NCI-H524 (cell line): ENCODE results near the gene NSMCE1.

Experiments
- DNase-seq, 2 experiments: peaks; one replicate each; lab custom pipeline; 2025; lab: John Stamatoyannopoulos, UW

Gene NSMCE1

GRCh38 chr16:27268376-27269299, at the start of gene NSMCE1:
Gene NSMCE1 (minus strand): TSS chr16:27268772. CDS start chr16:27257570, 11,202 bp downstream.
- peak; percentile 93 to 98 for DNase-seq

GRCh38 chr16:27317738-27318391, 49.3 kb upstream of the NSMCE1 start:
- no peak for DNase-seq

- no peak for DNase-seq
These were observed 48.7 kb upstream of the NSMCE1 start for GRCh38 chr16:27317320-27317719.

GRCh38 chr16:27316038-27316680, 47.6 kb upstream of the NSMCE1 start:
- no peak for DNase-seq

- DNase-seq: no peak
These were observed 46.9 kb upstream of the NSMCE1 start for GRCh38 chr16:27315333-27316037.

- DNase-seq: no peak
These were observed 46.4 kb upstream of the NSMCE1 start for GRCh38 chr16:27314986-27315332.

GRCh38 chr16:27314161-27314723, 45.7 kb upstream of the NSMCE1 start:
- no peak for DNase-seq

- no peak for DNase-seq
These were observed 45.0 kb upstream of the NSMCE1 start, which contains the start of gene IL4R for GRCh38 chr16:27313422-27314160. Gene IL4R (plus strand): TSS chr16:27313974. CDS start chr16:27340204, 26,230 bp downstream.

GRCh38 chr16:27312580-27313421, 44.2 kb upstream of the NSMCE1 start:
- no peak for DNase-seq

- DNase-seq: no peak
These were observed 43.3 kb upstream of the NSMCE1 start for GRCh38 chr16:27311897-27312303.

- peak; percentile 71 to 94 for DNase-seq
These were observed 42.9 kb upstream of the NSMCE1 start for GRCh38 chr16:27311448-27311830.

- DNase-seq: no peak
These were observed 42.2 kb upstream of the NSMCE1 start for GRCh38 chr16:27310576-27311447.

- DNase-seq: no peak
These were observed 40.2 kb upstream of the NSMCE1 start for GRCh38 chr16:27308792-27309191.

- no peak for DNase-seq
These were observed 37.4 kb upstream of the NSMCE1 start for GRCh38 chr16:27305839-27306442.

GRCh38 chr16:27304881-27305745, 36.5 kb upstream of the NSMCE1 start:
- DNase-seq: no peak

- DNase-seq: no peak
These were observed 35.5 kb upstream of the NSMCE1 start for GRCh38 chr16:27304102-27304501.

GRCh38 chr16:27303256-27304100, 34.9 kb upstream of the NSMCE1 start:
- DNase-seq: no peak
